HPDE6-E6E7 (cell line): ENCODE data around the gene FMNL3.
"Not testable (repeated sequence)": the region's sequence is repeated elsewhere in the genome, so short reads cannot be mapped to it uniquely, and the experiment has no call there.

Source experiments
- DNase-seq: peaks from one replicate; pipeline ENCODE4 v3.0.0; 2011; ENCODE audit warnings: missing footprints; ENCODE audit errors: extremely low spot score

Gene FMNL3, protein sequence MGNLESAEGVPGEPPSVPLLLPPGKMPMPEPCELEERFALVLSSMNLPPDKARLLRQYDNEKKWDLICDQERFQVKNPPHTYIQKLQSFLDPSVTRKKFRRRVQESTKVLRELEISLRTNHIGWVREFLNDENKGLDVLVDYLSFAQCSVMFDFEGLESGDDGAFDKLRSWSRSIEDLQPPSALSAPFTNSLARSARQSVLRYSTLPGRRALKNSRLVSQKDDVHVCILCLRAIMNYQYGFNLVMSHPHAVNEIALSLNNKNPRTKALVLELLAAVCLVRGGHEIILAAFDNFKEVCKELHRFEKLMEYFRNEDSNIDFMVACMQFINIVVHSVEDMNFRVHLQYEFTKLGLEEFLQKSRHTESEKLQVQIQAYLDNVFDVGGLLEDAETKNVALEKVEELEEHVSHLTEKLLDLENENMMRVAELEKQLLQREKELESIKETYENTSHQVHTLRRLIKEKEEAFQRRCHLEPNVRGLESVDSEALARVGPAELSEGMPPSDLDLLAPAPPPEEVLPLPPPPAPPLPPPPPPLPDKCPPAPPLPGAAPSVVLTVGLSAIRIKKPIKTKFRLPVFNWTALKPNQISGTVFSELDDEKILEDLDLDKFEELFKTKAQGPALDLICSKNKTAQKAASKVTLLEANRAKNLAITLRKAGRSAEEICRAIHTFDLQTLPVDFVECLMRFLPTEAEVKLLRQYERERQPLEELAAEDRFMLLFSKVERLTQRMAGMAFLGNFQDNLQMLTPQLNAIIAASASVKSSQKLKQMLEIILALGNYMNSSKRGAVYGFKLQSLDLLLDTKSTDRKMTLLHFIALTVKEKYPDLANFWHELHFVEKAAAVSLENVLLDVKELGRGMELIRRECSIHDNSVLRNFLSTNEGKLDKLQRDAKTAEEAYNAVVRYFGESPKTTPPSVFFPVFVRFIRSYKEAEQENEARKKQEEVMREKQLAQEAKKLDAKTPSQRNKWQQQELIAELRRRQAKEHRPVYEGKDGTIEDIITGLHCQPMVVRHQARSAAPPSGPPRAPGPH

DNA sequence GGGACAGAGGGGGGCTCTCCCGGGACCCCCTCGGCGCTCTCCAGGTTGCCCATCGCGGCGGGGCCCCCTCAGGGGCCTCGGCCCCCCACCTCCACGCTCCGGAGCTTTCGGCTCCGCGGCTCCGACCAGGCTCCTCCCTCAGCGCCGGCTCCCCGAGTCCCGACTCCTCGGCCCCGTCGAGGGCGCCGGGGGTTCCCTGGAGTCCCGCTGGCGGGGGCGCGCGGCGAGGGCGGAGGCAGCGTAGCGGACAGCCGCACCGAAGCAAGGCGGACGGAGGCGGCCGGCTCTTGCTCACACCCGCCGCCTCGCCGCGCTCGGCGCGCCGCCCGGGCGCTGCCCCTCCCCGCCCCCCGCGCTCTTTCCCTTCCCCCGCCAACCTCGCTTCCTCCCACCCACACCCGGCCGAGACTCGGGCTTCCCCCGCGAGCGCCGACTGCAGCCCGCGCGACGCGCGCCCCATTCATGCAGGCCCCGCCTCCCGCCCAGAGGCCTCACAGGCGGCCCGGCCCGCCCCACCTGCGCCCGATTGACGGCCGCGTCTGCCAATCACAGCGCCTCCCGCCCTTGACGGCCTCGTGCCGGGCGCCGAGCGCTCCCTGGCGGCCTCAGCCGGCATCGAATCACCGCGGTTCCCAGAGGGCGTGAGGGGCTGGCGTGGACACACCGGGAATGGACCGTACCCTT, at the start of gene FMNL3:
TSS of gene FMNL3 (minus strand) at position 278 of the 684 bp plus-strand sequence. CDS start at position 53, 225 bp downstream.
- DNase-seq: peak; percentile 93

DNA sequence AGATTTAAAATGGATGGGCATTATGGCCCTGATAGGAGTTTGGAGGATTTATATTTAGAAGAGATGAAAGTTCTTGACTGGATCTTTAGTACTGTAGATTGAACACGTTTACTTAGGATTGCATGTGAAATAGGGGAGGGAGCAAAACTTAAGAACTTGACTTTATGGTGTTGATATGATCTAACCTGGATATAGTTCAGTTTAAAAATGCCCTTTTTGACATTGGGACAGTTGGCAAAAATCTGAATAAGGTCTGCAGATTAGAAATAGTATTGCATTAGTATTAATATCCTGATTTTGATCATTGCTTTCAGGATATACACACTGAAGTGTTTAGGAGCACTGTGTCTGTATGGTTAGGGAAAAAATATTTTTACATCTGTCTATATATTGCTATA, 43.8 kb upstream of the FMNL3 start:
- DNase-seq: no peak

DNA sequence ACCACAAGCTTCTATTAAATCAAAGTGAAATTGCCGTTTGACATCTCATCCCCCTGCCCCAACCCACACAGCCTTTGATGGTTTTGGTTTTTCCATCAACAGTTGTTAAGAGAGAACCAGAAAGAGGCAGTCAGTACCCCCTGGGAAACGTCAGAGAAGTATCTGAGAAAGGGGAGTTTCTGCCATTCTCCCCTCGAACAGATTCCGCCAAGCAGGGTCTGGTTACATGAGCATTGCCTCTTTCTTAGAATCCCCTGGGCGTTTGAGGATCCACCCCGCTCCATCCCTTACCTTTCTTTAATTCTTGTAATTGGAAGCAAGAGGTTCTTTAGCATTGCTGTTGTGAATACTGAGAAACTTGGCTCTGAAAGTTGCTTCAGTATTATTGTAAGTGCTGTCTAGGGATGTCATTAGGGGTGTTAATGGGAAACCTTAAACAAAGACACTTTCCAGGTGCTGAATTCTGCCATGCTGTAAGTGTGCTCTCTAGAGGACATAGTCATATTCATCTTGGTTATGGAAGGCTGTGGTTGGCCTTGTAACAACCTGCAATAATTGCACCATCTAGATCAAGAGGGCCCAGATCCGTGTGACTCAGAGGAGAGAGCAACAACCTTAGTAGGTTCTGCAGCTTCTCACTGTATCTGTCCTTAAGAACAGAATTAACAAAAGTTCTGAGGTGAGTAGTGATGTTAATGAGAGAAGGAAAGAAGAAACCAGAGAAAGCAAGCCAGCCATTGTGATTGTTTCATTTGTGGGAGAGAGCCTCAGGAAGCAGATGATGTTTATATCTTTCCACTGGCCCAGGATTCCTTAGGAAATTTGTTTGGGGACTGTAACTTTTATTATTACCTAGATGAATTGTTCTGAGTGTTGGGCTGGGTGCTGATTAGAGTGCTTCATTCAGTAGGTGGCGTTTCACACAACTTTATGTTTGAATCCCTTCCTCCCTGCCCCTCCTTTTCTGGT, 43.1 kb upstream of the FMNL3 start:
- peak; percentile 51 for DNase-seq

DNA sequence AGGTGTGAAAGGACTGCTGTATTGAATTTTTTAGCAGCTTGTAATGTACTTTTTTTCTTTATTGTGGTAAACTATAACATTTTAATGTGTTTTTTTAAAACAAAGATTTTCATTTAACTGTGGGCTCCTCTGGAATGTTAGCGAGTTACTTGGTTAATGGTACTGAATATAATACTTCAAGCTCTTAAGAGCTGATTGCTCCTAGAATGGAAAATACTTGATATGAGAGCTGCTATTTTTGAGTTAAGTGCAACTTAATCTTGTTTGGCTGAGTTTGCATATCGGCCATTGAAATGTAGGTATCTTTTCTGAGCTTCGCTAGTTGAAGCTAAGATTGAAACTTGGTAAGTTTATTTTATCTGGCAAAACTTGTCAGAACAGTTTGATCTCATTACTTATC, 41.6 kb upstream of the FMNL3 start:
- no peak for DNase-seq

DNA sequence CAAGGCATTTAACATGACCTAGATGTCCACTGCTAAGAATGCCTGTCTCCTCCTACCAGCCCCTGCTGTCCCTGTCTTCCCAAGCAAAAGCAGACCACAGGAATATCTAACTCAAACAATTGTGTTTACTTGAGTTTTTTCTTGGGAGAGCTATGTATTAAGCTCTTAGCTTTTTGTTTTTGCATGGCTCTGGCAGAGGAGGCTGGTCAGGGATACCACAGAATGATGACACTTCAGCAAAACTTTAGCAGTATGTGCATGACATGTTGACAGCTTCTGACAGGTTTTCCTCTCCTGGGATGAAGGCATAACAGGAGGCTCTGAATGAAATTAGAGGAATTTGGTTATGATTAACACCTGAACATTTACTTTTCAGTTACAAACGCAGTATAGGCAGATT, 41.1 kb upstream of the FMNL3 start:
- no peak for DNase-seq

DNA sequence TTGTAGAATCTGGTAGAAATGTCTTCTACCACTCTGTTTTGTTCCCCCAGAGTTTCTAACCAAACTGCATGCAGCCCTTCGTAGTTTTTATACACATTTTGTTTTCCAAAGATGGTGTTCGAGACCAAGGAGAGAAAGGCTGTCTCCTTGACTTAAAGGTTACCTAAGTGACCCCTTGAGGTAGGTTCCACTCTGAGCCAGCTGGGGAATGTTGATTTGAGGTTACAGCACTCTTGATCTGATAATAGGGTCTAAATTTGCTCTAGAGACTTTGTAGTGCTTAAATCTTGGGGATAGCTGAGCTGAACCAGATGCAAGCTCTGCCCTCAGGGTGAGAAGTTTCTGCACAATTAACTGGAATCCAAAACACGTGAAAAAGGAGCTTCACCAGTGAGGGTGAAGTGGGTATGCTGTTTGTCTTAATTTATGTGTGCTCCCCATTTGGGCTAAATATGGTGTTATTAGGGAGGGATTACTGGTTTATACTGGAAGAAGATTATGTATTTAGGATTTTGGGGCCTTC, 37.2 kb upstream of the FMNL3 start:
- DNase-seq: no peak

DNA sequence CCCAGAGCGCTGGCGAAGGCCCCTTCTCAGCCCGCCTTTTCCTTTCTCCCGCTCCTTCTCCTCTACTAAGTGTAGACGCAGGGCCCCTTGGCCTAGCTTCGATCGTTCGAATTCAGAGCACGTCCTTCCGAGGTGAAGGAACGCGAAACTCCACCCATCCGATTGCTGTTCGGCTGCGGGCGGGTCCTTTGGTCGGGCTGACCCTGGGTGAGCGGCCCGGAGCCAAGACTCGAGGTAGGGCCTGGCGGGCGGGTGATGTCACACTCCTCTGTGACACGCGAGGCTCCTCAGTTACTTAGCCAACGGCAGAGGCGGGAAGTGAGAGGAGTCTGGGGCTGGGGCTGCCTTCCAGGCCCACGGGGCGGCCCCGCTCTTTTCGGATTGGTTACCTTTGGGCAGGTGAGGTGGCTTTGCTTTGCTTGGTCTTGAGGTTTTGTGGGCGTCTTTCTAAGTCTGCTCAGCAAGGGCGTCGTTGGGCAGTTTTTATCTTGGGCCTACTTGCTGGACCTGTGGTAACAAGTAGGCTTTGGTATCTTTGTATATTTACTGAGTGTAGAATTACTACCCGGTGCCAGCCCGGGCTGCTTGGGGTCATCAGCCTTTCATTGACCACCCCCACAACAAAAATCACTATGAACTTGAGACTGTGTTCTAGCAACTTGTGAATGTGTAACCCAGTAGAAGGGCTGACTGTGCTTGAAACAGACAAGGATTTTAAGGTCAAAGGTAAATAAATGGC, 34.8 kb upstream of the FMNL3 start:
- peak; percentile 61 for DNase-seq

DNA sequence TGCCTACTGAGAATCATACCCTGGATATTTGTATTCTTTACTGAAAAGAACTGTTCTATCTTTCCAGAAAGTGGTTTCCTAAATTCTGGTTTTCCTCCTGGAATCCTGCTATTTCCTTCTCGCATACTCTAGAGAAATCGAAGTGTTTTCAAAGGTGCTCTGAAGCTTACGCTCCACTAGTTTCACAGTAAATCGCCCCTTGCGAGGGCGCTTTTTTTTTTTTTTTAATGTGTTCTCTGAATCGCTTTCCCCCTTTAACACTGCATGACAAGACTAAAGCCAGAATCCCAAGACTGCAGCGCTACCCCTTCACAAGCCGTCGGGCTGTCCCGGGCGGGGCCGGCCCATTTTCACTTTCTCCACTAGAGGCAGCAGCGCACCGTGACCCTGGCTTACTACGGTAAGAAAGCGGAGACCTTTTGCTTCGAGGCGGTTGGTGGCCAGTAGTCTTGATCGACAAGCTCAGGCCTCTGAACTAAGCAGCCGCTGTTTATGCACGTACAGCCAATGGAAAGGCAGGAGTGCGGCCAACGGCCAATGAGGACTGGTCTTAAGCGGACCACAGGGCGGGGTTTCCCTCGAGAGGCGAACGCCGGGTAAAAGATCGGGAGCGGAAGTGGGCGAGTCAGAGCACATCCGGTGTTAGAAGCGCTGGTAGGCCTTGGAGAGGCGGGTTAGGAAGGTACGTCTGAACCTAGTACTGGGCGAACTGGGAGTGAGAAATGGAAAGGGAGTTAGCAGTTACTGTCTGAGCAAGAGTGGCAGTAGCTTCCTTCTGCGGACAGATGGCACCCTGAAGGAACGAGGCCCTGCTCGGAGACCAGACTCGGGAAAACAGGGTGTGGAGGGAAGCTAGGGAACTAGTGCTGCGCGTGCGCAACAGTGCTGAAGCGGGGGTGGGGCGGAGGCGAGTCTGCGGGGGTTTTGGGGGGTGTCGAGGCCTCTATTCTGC, 34.0 kb upstream of the FMNL3 start, which contains the start of gene TMBIM6:
TSS of gene TMBIM6 (plus strand) at position 628 of the 952 bp plus-strand sequence. CDS start 10,937 bp downstream, outside the sequence.
- peak; percentile 98 for DNase-seq

DNA sequence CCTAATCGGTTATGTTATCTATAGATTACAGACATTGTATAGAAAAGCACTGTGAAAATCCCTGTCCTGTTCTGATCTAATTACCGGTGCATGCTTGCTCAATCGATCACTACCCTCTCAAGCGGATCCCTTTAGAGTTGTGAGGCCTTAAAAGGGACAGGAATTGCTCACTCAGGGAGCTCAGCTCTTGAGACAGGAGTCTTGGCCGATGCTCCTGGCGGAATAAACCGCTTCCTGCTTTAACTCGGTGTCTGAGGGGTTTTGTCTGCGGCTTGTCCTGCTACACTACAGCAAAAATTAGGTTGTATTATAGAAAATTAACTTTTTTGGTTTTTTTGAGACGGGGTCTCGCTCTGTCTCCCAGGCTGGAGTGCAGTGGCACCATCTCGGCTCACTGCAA, 33.1 kb upstream of the FMNL3 start:
- DNase-seq: not testable (repeated sequence)

DNA sequence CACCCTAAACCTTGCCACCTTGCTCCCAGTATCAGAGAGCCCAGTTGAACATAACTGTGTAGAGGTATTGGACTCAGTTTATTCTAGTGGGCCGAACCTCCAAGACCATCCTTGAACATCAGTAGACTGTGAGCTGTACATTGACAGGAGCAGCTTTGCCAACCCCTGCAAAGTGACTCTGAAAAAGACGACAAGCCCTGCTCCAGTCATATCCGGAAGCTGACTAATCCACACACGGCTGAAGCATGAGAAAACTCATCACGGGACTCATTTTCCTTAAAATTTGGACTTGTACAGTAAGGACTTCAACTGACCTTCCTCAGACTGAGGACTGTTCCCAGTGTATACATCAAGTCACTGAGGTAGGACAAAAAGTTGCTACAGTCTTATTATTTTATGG, 31.5 kb upstream of the FMNL3 start:
- not testable (repeated sequence) for DNase-seq

DNA sequence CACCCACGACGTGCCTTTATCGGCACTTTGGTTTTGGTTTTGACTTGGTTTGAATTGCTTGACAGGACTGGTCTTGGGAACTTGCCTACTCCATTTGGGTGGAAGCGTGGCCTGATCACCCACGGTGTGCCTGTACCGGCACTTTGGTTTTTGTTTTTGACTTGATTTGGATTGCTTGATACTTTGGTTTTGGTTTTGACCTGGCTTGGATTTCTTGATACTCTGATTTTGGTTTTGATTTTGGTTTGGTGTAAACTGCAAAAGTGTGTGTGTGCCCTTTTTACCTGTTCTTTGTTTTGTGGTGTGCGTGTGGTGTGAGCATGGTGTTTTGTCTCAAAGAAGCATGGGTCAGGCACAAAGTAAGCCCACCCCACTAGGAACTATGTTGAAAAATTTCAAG, 27.7 kb upstream of the FMNL3 start:
- DNase-seq: not testable (repeated sequence)

DNA sequence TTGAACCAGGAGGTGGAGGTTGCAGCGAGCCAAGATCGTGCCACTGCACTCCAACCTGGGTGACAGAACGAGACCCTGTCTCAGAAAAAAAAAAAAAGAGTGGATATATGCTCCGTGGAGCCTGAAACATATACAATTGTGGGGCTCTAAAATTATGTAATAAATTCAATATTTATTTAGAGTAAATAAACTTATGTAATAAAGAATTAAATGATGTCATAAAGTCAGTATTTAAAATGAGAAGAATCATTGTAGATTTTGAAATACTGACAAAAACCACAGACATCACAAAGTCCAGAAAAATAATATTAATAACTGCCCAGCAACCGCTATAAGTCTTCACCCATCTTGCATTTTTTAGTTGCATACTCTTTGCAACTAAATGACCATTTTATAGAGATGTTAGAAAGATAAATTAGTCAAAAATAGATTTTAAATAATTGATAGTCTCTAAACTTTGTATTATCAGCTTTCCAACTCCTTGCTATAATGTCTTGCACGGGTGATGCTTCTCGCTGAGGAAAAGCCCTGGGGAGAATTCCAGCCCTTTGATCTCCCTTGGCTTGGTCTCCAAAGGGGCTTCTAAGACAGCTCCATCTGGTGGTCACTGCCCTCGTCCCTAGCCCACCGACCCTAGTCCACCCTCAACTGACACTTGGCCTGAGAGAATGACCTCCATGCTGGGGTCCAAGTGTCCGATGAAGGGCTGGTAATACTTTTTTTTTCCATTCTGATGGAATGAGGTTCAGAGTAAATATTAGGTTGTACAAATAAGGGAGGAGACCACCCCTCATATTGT, 26.2 kb upstream of the FMNL3 start:
- no peak for DNase-seq

DNA sequence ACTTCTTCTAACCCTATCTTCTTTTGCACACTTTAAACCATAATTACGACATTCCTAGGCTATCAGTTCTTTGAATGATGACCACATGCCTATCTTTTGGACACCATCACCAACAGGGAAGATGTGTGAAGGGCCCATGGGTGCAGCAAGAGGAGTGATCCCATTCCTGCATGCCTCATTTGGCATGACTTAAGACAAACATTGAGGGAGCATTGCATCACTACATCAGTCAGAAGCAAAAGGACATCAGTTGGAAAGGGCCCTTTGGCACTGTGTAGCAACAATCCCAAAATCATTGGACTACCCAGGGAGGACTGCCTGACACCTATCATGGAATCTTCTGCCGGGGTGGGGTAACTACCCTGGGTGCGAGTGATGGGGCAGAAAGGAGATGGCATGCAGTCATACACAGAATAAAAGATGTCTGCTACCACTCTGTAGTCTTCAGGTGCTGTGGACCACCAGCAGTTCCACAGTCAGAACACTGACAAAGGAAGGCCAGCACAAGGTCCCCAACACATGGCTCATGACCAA, 23.4 kb upstream of the FMNL3 start:
- DNase-seq: no peak

DNA sequence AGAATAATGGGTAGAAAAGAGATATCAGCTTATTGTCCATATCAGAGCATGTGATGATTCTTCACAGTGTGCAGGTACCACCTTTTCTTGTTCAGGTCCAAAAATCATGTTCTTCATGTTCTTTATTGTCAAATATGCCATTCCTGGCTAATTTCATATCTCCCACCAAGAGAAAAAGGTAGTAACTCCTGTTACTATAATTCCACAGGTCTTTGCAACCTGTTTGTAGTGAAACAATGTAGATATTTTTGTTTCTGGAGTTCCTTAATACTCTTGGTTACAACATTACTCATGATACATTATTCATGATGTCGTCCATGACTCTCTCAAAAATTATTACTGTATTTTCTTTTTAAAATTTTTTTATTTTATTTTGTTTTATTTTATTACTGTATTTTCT, 22.8 kb upstream of the FMNL3 start:
- DNase-seq: no peak

DNA sequence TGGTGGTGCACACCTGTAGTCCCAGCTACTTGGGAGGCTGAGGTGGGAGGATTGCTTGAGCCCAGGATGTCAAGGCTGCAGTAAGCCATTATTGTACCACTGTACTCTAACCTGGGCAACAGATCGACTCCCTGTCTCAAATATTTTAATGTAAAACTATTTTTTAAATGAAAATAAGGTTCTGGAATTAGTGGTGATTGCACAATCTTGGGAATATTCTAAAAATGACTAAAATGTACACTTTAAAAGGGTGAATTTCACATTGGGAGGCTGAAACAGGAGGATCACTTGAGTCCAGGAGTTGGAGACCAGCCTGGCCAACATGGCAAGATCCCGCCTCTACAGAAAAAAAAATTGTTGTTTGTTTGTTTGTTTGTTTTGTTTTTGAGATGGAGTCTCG, 21.2 kb upstream of the FMNL3 start:
- DNase-seq: no peak

DNA sequence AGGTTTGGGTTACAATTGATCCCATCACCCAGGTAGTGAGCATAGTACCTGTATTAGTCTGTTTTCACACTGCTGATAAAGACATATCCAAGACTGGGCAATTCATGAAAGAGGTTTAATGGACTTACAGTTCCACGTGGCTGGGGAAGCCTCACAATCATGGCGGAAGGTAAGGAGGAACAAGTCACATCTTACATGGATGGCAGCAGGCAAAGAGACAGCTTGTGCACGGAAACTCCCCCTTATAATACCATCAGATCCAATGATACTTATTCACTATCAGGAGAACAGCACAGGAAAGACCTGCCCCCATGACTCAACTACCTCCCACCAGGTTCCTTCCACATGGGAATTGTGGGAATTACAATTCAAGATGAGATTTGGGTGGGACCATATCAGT, 14.2 kb upstream of the FMNL3 start:
- DNase-seq: not testable (repeated sequence)

DNA sequence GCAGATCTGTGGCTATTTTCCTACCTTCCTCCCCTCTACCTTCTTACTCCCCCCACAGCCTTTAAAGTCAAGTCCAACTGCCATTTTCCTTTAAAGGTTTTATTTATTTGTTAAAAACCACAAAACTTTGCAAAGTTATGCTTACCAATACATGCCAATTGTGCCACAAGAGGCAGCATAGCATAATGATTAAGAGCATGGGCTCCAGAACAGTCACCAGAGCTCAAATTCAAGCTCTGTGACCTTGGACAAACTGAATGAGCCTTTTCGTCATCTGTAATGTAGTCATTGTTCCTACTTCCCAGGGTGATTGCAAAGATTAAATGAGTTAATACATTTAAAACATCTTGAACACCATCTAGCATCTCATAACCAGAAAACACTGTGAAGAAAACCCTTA, 13.0 kb upstream of the FMNL3 start:
- no peak for DNase-seq
